GM19452 (cell line): ENCODE measurements around the gene THSD4.

ENCODE experiments used
- ATAC-seq: cut with Tn5 transposase; IDR thresholded peaks from one replicate; pipeline ENCODE4 v1.9.1; 2021; ENCODE audit not compliant: unreplicated experiment

THSD4 gene

GRCh38 chr15:71096676-71097075, 18.6 kb upstream of the THSD4 start:
- no peak for ATAC-seq

- ATAC-seq: no peak
Measured at GRCh38 chr15:71097890-71098289, 17.4 kb upstream of the THSD4 start.

- no peak for ATAC-seq
Measured at GRCh38 chr15:71098920-71099319, 16.4 kb upstream of the THSD4 start.

- no peak for ATAC-seq
Measured at GRCh38 chr15:71103102-71103676, 12.1 kb upstream of the THSD4 start.

GRCh38 chr15:71104636-71105035, 10.6 kb upstream of the THSD4 start:
- no peak for ATAC-seq

GRCh38 chr15:71105444-71105843, 9.8 kb upstream of the THSD4 start:
- no peak for ATAC-seq

- no peak for ATAC-seq
Measured at GRCh38 chr15:71106802-71107500, 8.3 kb upstream of the THSD4 start.

GRCh38 chr15:71107501-71107815, 7.8 kb upstream of the THSD4 start:
- ATAC-seq: no peak

GRCh38 chr15:71109130-71109529, 6.1 kb upstream of the THSD4 start:
- ATAC-seq: no peak

- no peak for ATAC-seq
Measured at GRCh38 chr15:71109905-71110304, 5.4 kb upstream of the THSD4 start.

GRCh38 chr15:71110405-71111180, 4.7 kb upstream of the THSD4 start:
- no peak for ATAC-seq

- ATAC-seq: no peak
Measured at GRCh38 chr15:71111181-71111565, 4.1 kb upstream of the THSD4 start.

GRCh38 chr15:71111950-71112349, 3.3 kb upstream of the THSD4 start:
- no peak for ATAC-seq

- ATAC-seq: no peak
Measured at GRCh38 chr15:71112429-71112828, 2.8 kb upstream of the THSD4 start.

GRCh38 chr15:71114066-71114680, 1.1 kb upstream of the THSD4 start:
- no peak for ATAC-seq

GRCh38 chr15:71115567-71116351, 488 bp downstream of the THSD4 start:
- ATAC-seq: peak; percentile 49

- ATAC-seq: no peak
Measured at GRCh38 chr15:71116366-71116765, 1.1 kb downstream of the THSD4 start.

GRCh38 chr15:71116942-71117341, 1.7 kb downstream of the THSD4 start:
- ATAC-seq: no peak

GRCh38 chr15:71117714-71118305, 2.5 kb downstream of the THSD4 start:
- no peak for ATAC-seq

- no peak for ATAC-seq
Measured at GRCh38 chr15:71118345-71118744, 3.1 kb downstream of the THSD4 start.
